HCT116 (cell line): Measurements from ENCODE around the gene PCDHGC5. TPM values are rescaled to one million over a fixed set of nuclear protein-coding genes. Genes with fewer than 3 reads are reported as not detected.

Source experiments
- ATAC-seq: fragments of 200-7000 bp; cut with Tn5 transposase; 2 replicates; pipeline ENCODE4 v1.9.1; 2020; ENCODE audit warnings: mild to moderate bottlenecking, moderate library complexity
- BruUV-seq: library from RNA; stranded (reverse); fragments of 400-500 nt; replicated peaks from 2 replicates; lab custom pipeline; 2021; lab: Mats Ljungman, UMichigan
- CTCF ChIA-PET: fragments of 300-600 bp; sonication (Branson Sonifier 250); formaldehyde crosslinking; loops from one replicate; lab custom pipeline; 2021; ENCODE audit warnings: antibody characterized with exemption; lab: Charles Lee
- POLR2A ChIA-PET: fragments of 300-600, 350-600 bp; sonication (Branson Sonifier 250); formaldehyde crosslinking; loops from one replicate; lab custom pipeline; 2021; ENCODE audit warnings: antibody characterized with exemption; lab: Charles Lee
- RAD21 ChIA-PET, 2 experiments: fragments of 300-600 bp; sonication (Branson Sonifier 250); formaldehyde crosslinking; loops; one replicate each; lab custom pipeline; 2023; ENCODE audit warnings: low total read pairs in 2 of 2; ENCODE audit not compliant: uncharacterized antibody in 2 of 2, unreplicated experiment in 2 of 2, low non-redundant PET in 1 of 2; lab: Charles Lee
- DNase-seq: peaks from one replicate; pipeline ENCODE4 v3.0.0-alpha.2; 2010; ENCODE audit warnings: low read depth, low spot score
- H2AFZ ChIP-seq: fragments of 200-600 bp; shearing (Covaris generic), sonication (generic); 2 replicates; pipeline ENCODE4 v1.6.1; 2017; ENCODE audit warnings: low read depth, mixed run types, mixed read lengths, antibody characterized with exemption, low read length; ENCODE audit not compliant: poor library complexity, severe bottlenecking
- H3K27ac ChIP-seq: 2 replicates; pipeline ENCODE4 v1.5.1; 2012; ENCODE audit warnings: low read depth, low read length
- H3K27me3 ChIP-seq: fragments of 200-600 bp; sonication (generic); 2 replicates; pipeline ENCODE4 v1.6.1; 2016; ENCODE audit warnings: mixed run types, low read length, mixed read lengths; ENCODE audit not compliant: insufficient read depth
- H3K36me3 ChIP-seq, 2 experiments: fragments of 200-500 bp in 1 of 2; fragments of 200-600 bp in 1 of 2; sonication (Bioruptor generic) in 1 of 2; sonication (generic) in 1 of 2; 2 replicates each; pipeline versions ENCODE4 v1.5.1 to v1.6.1; 2014 to 2016; ENCODE audit warnings: low read length in 2 of 2, inconsistent platforms in 1 of 2, mixed read lengths in 1 of 2, mixed run types in 1 of 2; ENCODE audit not compliant: insufficient read depth in 2 of 2, control insufficient read depth in 1 of 2
- H3K4me1 ChIP-seq, 2 experiments: fragments of 200-600 bp in 1 of 2; sonication (generic) in 1 of 2; 2 replicates each; pipeline versions ENCODE4 v1.5.1 to v1.6.1; 2012 to 2017; ENCODE audit warnings: low read length in 2 of 2, inconsistent platforms in 1 of 2, mild to moderate bottlenecking in 1 of 2, mixed read lengths in 1 of 2, mixed run types in 1 of 2, moderate library complexity in 1 of 2; ENCODE audit not compliant: insufficient read depth in 2 of 2, control insufficient read depth in 1 of 2
- H3K4me2 ChIP-seq: fragments of 200-600 bp; sonication (generic); 2 replicates; pipeline ENCODE4 v1.6.1; 2017; ENCODE audit warnings: mixed run types, low read length, mixed read lengths
- H3K4me3 ChIP-seq, 2 experiments: fragments of 200-600 bp in 1 of 2; sonication (generic) in 1 of 2; replicated peaks in 1 of 2; 2 replicates each; pipeline ENCODE4 v1.5.1; 2011 to 2016; ENCODE audit warnings: low read length in 2 of 2, control low read depth in 1 of 2, low read depth in 1 of 2, mild to moderate bottlenecking in 1 of 2, mixed read lengths in 1 of 2, mixed run types in 1 of 2
- H3K79me2 ChIP-seq: fragments of 200-600 bp; sonication (generic); 2 replicates; pipeline ENCODE4 v1.6.1; 2017; ENCODE audit warnings: mild to moderate bottlenecking, mixed run types, low read length, moderate library complexity, mixed read lengths; ENCODE audit not compliant: insufficient read depth
- H3K9ac ChIP-seq: fragments of 200-600 bp; sonication (generic); 2 replicates; pipeline ENCODE4 v1.6.1; 2016; ENCODE audit warnings: low read length, mixed read lengths
- H3K9me2 ChIP-seq: fragments of 200-600 bp; sonication (generic), shearing (Covaris generic); 2 replicates; pipeline ENCODE4 v1.6.1; 2017; ENCODE audit warnings: mixed run types, mild to moderate bottlenecking, moderate library complexity; ENCODE audit not compliant: insufficient read depth
- H3K9me3 ChIP-seq, 2 experiments: fragments of 200-500 bp in 1 of 2; fragments of 200-600 bp in 1 of 2; sonication (Bioruptor generic) in 1 of 2; sonication (generic) in 1 of 2; 2 replicates each; pipeline ENCODE4 v1.6.1; 2014 to 2017; ENCODE audit warnings: low read length in 2 of 2, mixed read lengths in 2 of 2, inconsistent platforms in 1 of 2, low read depth in 1 of 2, mild to moderate bottlenecking in 1 of 2, mixed run types in 1 of 2, moderate library complexity in 1 of 2; ENCODE audit not compliant: control insufficient read depth in 1 of 2, insufficient read depth in 1 of 2
- H4K20me1 ChIP-seq: fragments of 200-600 bp; sonication (generic), shearing (Covaris generic); 2 replicates; pipeline ENCODE4 v1.6.1; 2017; ENCODE audit warnings: mixed run types, mild to moderate bottlenecking, moderate library complexity; ENCODE audit not compliant: insufficient read depth
- CBX3 ChIP-seq: IDR thresholded peaks from 2 replicates; pipeline ENCODE4 v1.6.1; 2012; ENCODE audit warnings: low read depth
- EZH2phosphoT487 ChIP-seq: fragments of 200-600 bp; IDR thresholded peaks from 2 replicates; pipeline ENCODE4 v1.6.1; 2018; ENCODE audit warnings: antibody characterized with exemption, borderline replicate concordance
- FOSL1 ChIP-seq: IDR thresholded peaks from 2 replicates; pipeline ENCODE4 v1.6.1; 2012; ENCODE audit warnings: low read depth
- JUND ChIP-seq: IDR thresholded peaks from 2 replicates; pipeline ENCODE4 v1.6.1; 2012
- RAD21 ChIP-seq: IDR thresholded peaks from 2 replicates; pipeline ENCODE4 v1.6.1; 2012; ENCODE audit warnings: low read depth, mild to moderate bottlenecking
- REST ChIP-seq: IDR thresholded peaks from 2 replicates; pipeline ENCODE4 v1.6.1; 2012; ENCODE audit warnings: low read depth
- SP1 ChIP-seq: IDR thresholded peaks from 2 replicates; pipeline ENCODE4 v1.6.1; 2012; ENCODE audit warnings: low read depth
- SRF ChIP-seq: IDR thresholded peaks from 2 replicates; pipeline ENCODE4 v1.6.1; 2012; ENCODE audit warnings: low read depth
- YY1 ChIP-seq: IDR thresholded peaks from 2 replicates; pipeline ENCODE4 v1.6.1; 2011; ENCODE audit warnings: low read length, low read depth, moderate library complexity, mild to moderate bottlenecking; ENCODE audit not compliant: insufficient replicate concordance; ENCODE audit errors: extremely low read depth
- ZBTB33 ChIP-seq: IDR thresholded peaks from 2 replicates; pipeline ENCODE4 v1.6.1; 2011; ENCODE audit warnings: mild to moderate bottlenecking, low read length, moderate library complexity; ENCODE audit not compliant: insufficient replicate concordance; ENCODE audit errors: extremely low read depth
- ZFX ChIP-seq: fragments of 450-650 bp; IDR thresholded peaks from 2 replicates; pipeline ENCODE4 v1.6.1; 2017
- ZNF274 ChIP-seq: fragments of 200-500 bp; sonication (Bioruptor generic); IDR thresholded peaks from 2 replicates; pipeline ENCODE4 v1.6.1; 2014; ENCODE audit warnings: mild to moderate bottlenecking, low read depth, low read length, inconsistent platforms
- intact Hi-C: fragments of 100-400 bp; cut with micrococcal nuclease; formaldehyde crosslinking; loops from 2 replicates; pipeline ENCODE4 v1.10.0; 2022
- total RNA-seq: library from RNA; stranded (reverse); gene quantifications from one replicate; pipeline ENCODE4 v1.2.1, GENCODE V29; 2021; ENCODE audit not compliant: unreplicated experiment

Gene PCDHGC5
- total RNA-seq, 1 experiment from 2014 or later: not detected

GRCh38 chr5:141519605-141520565, 31.0 kb downstream of the PCDHGC5 start:
- no peaks in the 10 kb centered on the region for H3K9me3 ChIP-seq
- no peak for ATAC-seq
- H3K27me3 ChIP-seq: no peaks in the 10 kb centered on the region
- intact Hi-C loops: loop anchor here (5.0 kb wide), 1 partner anchor 793 kb away; no protein-coding TSS in a partner anchor
- ChIA-PET CTCF (interaction anchor here (1.3 to 1.8 kb wide), 3 partner anchors 13 to 44 kb away, joined by 4 to 9 read pairs (median 9); no protein-coding TSS in a partner anchor), RAD21 (interaction anchor here in 1 of 2 experiments (1.6 kb wide), 1 partner anchor 107 kb away, joined by 5 read pairs; the partner anchor contains the start of gene PCDHGA10), POLR2A (no interaction called here)
- H3K4me3 ChIP-seq: peak overlapping the region in 1 of 2 experiments; percentile 40; a peak in 1 of 4 replicates
- H3K36me3 ChIP-seq: peaks cover 6 to 53% of the 10 kb centered on the region in 2 experiments; a peak in 2 of 4 replicates
- no peaks in the 10 kb centered on the region for H4K20me1 ChIP-seq
- no TSS peak for BruUV-seq
- no peak overlapping the region for H2AFZ ChIP-seq
- H3K79me2 ChIP-seq: peaks cover 15% of the 10 kb centered on the region; the same call in 1 of the 2 replicates
- peak overlapping the region; percentile 61; the same call in 1 of the 2 replicates for H3K9ac ChIP-seq
- peak overlapping the region; percentile 80 for H3K27ac ChIP-seq
- DNase-seq: no peak
- H3K9me2 ChIP-seq: no peaks in the 10 kb centered on the region
- peaks cover 40 to 65% of the 10 kb centered on the region in 2 experiments for H3K4me1 ChIP-seq
- peak overlapping the region; percentile 69 for H3K4me2 ChIP-seq
- TF ChIP-seq ZFX (no peak), ZNF274 (no peak), JUND (no peak), CBX3 (no peak), EZH2phosphoT487 (no peak), RAD21 (no peak), REST (no peak), FOSL1 (no peak), SP1 (no peak), YY1 (no peak), SRF (no peak), ZBTB33 (no peak)
